ENCODE measurements around the gene IQCE. TPM values are rescaled to one million over a fixed set of nuclear protein-coding genes. Genes with fewer than 3 reads are reported as not detected.
"Not testable (repeated sequence)": the region's sequence is repeated elsewhere in the genome, so short reads cannot be mapped to it uniquely, and the experiment has no call there.

IQCE gene
- total RNA-seq, 1 experiment from 2014 or later, result 23.1 TPM

DNA sequence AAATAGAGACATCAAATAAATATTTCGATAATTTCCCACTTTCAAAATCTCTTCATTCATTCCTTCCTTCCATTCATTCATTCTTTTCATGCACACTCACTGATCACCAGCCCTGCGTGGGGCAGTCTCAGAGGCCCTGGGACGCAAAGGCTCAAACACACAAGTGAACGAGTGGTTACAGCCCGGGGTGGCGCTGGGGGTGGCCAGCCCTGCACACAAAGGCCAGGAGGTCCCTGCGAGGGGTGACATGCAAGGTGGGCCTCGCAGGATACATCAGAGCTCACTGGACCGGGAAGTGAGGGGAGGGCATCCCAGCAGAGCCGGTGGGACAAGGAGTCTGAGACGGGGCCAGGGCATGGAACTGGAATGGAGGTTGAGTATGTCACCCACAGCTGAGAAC, 43.1 kb downstream of the IQCE start:
- DNase-seq (ENCODE audit: low spot score), result no peak

DNA sequence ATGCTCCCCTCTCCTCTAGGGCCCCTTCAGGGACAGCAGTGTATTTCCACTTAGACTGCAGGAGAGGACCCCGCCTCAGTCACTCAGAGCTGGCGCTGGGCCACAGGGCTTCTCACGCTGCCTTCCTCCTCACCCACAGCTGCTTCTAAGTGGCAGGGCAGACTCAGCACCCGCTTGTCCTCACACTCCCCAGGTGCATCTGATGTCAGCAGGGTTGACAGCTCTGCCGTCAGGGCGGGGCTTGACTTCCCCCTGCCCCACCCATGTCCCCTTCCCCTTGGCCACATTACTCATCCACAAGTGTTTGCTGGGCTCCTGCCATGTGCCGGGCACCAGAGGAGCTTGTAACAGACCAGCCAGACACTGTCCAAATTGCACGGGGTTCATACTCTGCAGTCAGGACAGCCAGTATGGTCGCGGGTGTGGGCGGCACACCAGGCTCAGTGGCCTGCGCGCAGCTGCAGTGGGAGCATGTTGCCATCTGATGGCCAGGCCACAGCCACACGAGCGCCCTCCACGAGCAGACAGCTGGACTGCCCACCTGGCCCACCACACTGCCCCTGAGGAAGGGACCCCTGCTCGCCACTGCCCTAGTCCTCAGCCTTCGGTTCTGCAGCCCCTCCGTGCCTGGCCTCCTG, 43.7 kb downstream of the IQCE start:
- DNase-seq (ENCODE audit: low spot score), result no peak

DNA sequence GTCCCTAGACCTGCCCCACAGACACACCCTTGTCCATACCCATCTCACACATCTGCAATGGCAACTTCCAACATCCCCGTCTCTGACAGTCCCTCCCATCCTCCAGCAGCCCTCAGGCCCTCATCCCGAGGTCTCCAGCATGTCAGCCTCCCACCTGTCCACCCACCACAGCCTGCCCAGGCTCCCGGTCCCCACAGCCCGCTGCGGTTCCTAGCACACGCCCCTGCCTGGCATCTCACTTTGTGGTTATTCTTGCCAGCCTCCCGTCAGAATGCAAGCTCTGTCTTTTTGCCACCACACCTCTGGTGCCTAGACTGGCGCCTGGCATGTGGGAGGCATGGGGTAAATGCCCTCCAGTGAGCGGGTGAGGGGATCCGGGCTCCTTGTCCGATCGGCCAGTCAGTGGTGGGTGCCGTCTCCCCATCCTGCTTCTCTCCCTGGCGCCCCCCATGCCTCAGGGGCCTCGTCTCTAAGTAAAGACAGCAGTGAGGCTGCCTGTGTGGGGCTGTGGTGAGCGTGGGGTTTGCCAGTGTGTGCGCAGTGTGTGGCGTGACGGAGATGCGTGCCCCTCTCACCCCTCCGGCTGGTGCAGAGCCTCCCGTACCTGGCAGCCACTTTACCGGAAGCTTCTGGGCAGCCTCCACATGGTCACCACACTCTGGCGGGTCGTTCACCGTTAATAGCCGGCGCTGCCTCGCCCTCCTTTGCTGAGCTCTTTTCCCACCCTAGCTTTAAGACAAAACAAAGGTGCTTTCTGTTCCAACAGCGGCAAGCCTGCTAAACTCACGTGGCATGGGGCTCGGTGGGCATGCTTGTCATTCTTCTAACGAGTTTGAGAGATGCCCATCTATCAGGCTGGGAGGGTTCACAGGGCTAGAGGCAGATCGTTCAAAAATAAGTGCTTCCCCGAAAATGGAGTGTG, 44.5 kb downstream of the IQCE start:
- no peak for DNase-seq (ENCODE audit: low spot score)

DNA sequence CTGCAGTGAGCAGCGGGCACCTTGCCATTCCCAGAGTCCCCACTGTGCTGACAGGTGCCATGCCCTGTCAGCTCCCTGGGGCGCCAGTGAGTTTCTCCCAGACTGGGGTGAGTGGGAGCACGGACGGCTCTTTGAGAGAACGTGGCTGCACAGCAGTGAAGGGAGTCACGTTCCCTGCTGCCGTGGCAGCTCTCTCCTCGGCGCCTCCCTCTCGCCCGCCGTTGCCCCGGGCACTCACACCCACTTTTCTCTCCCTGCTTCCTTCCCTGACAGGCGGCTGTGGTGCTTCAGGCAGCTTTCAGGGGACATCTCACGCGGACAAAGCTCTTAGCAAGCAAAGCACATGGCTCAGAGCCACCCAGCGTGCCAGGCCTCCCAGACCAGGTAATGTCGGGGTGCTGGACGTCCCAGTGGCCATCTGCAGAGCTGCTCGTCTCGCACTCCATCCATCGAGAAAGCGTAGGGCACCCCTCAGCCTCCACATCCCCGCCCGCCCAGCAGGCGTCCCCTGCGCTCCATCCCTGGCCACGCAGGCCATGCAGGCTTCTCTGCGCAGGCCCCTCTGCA, 45.9 kb downstream of the IQCE start:
- no peak for DNase-seq (ENCODE audit: low spot score)

DNA sequence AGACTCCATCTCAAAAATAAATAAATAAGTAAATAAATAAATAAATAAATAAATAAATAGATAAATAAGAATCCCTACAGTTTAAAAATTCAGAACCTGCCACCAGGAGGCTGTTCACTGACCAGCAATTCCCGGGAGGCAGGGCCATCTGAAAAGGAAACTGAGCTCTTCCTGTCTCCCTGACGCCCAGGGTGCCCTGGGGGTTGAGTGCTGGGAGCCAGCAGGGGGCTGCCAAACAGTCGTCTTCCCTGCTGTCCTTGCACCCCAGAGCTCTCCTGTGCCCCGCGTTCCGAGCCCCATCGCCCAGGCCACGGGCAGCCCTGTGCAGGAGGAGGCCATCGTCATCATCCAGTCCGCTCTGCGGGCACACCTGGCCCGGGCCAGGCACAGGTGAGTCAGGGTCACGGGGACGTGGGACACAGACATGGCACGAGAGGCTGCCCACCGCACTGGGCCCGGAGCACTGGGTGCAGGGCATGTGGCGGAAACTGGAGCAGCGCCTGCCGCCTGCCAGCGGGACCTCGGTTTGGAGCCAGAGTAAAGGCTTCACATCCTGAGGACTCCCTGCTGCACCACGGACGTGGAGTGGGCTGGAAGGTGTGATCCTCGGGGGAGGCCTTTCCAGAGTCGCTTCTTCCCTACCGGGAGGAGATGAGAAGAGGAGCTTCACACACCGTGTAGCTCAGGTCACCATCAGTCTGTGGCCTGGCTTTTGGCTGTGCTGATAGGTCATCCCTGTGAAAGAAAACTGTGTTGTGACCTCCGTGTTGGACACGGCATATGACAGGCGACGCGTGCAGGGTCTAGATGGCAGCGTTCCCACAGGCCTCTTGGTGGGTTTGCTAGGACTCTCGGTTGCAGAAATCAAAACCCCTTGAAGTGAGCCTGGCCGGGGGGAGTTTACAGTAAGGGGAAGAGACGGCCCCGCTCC, 47.1 kb downstream of the IQCE start:
- DNase-seq (ENCODE audit: low spot score), result no peak

DNA sequence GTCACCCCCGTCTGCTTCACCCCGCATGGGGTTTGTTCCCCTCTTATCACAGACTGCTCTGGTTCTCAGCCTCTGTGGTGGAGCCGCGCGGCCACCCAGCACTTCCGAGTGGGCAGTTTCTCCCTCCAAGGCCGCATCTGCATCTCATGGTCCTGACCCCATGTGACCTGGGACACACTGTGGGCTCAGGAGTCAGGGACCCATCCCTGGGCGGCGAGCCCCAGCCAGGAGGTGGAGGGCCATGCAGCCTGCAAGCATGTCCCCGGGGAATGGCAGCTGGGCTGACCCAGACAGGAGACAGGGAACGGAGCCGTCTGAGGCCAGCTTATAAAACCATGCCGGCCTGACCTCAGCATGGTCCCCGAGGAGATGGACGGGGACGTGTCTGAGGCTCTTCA, 47.8 kb downstream of the IQCE start:
- no peak for DNase-seq (ENCODE audit: low spot score)

DNA sequence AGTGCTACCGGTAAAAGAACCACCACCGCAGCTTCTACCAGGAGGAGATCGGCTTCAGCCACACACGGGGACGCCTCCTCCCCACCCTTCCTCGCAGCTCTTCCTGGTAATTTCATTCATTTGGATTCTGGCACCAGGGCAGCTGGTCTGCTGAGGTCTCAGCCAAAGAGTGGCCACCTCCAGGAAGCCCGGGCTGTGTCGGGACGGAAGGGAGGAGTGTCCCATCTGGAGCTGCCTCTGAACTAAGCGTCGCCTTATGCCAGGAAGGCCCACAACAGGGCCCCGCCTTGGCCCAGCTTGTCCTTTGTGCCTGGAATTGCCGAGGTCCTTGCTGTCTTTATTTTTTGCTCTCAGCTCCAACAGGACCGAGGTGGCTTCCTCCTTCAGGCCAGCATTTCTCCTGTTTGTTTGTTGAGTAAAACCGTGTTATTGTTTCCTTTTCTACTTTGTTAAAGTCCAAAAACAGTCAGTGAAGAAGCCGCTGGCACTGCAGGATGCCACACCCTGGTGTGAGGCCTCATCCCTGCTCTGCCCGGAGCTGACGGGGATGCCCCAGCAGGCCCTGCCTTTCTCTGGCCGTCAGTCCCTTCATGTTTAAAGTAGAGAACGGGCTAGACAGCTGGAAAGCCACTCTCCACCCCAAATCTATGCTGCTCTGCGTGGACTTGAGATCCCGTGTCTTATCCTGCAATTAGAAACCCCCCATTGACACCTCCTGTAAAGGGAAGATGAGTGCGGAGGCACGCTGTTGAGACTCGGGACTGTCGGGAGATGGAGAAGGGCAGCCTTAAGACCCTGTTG, 48.5 kb downstream of the IQCE start:
- peak; percentile 81 for DNase-seq (ENCODE audit: low spot score)

DNA sequence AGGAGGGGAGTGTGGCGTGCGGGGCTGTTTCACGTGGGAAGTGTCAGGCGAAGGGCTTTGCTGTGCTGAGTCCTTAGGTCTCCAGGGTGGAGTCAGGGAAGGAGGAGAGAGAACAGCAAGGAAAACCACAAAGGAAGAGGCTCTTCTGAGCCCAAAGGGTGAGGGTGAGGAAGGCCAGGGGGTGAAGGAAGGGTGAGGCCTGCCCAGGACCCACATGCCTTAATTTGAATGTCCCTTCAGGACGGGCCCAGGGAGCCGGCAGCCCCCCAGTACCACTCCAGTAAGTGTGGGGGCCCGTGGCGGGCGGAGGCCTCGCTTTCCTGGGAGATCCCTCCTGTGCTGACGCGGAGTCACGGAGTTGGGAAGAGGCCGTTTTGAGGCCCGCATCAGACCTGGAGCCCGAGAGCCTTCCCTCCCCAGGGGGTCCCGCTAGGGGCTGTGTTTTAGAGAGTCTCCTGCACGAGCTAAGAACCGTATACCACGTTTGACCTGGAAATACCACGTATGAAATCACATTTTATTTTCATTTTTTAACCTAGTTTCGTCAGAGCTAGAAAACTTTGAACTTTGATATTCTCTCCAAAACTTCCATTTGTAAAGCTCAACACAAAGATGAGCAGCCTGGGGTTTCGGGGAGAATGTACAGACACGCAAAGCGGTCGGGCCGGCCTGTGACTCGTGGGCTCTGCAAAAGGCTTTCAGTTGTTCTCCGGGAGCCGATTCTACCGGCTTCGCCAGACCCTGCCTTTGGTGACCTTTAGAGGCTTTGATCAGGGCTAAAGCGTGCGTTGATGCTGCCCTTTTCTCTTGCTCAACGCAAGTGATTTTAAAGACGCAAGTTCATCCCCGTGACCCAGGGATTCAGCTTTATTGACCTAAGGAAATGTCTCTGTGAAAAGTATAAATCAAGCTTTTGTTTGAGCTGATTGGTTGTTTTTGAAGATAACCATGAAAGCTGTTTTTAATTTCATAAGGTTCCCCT, 49.4 kb downstream of the IQCE start:
- no peak for DNase-seq (ENCODE audit: low spot score)

DNA sequence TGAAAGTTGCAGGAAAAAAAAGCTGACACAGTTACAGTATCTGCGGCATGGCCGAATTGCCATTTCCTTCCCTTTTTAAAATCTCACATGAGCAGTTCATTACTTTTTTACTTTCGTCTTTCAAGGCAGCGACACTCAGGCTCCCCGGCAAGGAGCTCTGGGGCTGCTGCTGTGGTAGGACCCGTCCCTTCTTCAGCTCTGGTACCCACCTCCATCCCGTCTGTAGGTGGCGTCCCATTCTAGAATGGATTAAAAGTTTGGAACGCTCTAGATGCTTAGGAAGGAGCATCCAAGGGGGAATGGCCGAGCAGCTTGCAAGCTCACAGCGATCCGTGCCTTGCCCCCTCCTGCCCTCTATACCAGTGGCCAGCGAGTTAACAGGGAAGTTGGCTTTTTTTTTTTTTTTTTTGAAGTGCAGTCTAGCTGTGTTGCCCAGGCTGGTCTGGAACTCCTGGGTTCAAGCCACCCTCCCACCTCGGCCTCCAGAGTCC, 50.2 kb downstream of the IQCE start:
- no peak for DNase-seq (ENCODE audit: low spot score)

DNA sequence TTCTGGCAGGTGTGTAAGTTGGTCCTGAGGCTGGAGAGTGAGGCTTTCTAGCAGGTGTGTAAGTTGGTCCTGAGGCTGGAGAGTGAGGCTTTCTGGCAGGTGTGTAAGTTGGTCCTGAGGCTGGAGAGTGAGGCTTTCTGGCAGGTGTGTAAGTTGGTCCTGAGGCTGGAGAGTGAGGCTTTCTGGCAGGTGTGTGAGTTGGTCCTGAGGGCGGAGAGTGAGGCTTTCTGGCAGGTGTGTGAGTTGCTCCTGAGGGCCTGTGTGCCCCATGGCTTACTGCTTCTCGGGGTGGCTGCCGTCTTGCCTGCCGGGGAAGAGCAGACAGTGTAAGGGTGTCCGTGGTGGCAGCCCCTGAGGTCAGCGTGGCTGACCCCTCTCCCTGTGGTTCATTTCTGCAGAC, 50.9 kb downstream of the IQCE start:
- not testable (repeated sequence) for DNase-seq (ENCODE audit: low spot score)

DNA sequence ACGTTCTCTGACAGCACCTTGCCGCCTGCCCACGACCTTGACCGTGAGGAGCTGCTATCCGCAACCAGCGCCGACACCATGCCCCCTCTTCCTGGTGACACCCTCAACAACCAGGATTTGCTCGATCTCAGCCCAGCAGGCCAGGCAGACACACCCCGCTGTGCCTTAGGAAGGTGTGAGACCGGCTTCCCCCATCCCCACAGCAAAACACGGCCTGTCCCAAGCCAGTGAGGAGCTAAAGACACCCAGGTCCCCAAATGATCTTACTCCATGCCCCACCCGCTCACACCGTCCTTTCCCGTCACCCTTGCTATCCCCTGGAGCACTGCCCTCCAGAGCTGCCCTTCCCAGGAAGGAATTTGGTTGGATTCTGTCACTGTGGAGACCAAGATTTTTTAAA, 51.7 kb downstream of the IQCE start:
- DNase-seq (ENCODE audit: low spot score), result no peak

DNA sequence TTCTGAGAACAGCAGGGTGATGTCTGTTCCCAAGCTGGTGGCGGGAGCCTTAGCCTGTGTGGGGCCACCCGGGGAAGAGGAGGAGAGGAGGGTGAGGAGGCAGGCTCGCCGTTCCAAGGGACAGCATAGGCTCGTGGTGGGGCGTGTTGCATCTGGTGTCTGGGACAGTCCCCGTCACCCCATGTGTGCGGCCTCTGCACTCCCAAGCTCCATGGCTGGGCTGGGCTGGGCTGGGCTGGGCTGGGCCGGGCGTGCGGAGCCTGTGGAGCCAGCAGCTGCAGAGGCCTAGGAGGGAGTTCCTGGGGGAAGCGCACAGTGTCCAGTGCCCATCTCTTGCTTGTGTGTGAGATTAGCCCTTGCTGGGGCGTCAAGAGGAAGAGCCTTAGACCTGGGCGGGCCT, 52.1 kb downstream of the IQCE start:
- no peak for DNase-seq (ENCODE audit: low spot score)

DNA sequence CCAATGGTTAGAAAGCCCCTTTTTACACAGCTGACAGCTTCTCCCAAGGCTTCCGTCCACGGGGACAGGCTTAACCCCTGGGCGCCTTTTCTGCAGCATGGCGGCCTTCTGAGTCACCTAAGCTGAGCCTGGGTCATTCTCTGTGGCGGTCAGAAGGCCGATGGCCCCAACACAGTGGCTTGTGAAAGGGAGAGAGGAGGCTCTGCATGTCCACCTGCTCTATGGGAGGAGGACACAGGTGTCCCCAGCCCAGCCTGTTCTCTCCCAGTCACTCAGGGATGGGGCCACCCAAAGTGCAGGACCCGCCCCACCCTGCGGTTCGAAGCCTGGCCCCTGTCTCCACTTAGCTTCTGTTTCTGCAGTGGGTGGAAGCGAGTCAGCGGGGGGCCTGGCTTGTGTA, 52.6 kb downstream of the IQCE start:
- DNase-seq (ENCODE audit: low spot score), result no peak

DNA sequence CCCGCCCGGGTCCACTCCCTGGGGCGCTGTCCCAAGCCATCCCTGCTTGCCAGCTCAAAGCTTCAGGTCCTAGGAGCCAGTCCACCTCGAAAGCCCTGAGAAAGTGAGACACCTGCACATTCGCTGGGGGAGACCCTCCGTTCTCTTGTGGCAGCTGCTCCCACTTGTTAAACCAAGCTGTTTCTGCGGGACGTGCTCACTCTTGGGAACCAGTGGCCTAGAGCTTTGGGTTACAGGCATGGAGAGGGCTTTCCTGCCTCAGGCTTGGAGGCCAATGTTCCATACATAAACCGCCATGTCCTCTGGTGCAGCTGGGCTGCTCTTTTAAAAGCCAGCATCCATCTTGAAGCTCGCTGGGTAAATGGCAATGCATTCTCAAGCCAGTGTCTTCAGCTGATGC, 53.1 kb downstream of the IQCE start:
- DNase-seq (ENCODE audit: low spot score), result no peak

DNA sequence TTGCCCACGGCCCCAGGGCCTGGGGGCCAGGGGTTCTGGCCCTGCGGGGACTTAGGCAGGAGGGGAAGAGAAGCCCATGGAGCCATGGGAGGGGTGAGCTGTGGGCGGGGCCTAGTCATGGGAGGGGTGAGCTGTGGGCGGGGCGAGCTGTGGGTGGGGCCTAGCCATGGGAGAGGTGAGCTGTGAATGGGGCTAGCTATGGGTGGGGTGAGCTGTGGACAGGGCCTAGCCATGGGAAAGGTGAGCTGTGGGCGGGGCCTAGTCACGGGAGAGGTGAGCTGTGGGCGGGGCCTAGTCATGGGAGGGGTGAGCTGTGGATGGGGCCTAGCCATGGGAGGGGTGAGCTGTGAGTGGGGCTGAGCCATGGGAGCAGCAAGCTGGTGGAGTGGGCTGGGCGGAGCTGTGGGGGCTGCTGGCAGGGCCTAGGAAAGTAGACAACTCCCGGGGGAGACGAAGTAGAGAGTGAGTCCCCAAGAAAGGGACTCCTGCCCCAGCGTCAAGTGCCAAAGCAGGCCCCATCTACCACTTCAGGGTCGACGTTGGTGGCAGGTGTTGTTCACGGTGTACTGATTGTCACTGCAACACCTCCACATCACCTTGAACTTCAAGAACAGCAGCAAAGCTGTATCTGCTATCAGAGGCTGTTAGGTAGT, 53.8 kb downstream of the IQCE start:
- DNase-seq (ENCODE audit: low spot score), result no peak

DNA sequence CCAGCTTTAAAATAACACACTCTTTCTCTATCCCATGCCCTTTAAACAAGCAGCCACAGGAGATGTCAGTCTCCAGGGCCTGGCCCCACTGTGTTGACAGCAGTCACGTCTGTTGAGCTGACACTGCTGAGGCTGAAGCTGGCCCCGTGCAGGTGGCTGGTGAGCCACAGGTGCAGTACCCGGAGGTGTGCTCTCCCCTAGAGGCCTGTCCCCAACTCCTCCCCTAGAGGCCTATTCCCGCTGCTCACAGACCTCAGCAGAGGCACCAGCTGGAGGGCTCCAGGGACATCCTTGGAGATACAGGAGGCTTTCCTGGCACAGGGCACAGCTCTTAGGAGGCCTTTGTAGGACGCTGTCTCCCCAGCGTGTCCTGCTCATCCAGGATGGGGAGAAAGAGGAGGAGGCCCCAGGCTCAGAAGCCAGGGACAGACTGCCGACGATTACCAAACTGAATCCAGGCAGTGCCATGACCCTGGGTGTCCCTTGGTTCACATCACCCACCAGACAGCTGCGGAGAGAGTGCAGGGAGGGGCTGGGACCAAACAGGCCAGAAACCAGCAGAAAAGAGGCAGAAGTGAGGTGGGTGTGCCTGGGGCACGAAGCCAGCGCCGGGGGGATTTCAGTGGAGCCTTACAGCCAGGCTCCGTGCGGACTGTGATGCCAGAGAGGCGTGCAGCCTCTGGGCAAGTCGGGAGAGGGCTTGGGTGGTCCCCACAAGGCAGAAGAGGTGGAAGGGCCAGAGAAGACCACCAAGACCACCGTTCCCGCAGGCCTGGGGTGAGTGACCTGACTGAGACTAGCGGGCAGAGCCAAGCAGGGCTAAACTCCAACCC, 54.5 kb downstream of the IQCE start:
- DNase-seq (ENCODE audit: low spot score), result no peak

DNA sequence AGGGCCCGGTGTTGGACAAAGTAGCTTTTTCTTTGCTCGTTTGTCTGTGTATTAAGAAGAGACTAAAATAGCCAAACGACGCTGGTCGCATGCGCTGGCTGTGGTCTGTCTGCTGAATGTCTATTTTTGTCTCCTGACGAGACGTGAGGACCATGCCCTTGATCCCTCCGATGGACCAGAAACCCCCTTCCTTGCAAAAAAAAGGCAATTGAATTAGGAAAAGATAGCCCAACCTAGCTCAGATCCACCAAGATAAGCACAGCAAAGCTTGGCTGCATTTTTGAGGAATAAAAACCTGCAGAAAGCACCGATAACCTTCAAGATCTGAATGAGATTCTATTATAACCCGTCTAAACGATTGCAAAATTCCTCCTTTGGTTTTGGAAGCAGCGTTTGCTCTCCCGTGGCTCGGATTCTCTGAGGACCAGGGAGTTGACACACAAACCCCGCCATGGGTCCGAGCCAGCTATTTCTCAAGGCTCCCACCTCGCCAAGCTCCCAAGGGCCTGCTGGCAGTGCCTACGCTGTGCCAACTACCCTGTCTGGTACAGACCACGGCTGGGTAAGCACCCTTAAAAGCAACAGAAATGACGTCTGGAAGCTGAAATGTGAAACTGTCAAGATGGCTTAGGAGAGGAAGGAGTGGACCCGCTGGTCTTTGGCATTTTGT, 55.3 kb downstream of the IQCE start:
- DNase-seq (ENCODE audit: low spot score), result no peak

Measured in HT-29 (cell line).